Measurements from ENCODE around the gene LRRC71.

The LRRC71 gene

DNA sequence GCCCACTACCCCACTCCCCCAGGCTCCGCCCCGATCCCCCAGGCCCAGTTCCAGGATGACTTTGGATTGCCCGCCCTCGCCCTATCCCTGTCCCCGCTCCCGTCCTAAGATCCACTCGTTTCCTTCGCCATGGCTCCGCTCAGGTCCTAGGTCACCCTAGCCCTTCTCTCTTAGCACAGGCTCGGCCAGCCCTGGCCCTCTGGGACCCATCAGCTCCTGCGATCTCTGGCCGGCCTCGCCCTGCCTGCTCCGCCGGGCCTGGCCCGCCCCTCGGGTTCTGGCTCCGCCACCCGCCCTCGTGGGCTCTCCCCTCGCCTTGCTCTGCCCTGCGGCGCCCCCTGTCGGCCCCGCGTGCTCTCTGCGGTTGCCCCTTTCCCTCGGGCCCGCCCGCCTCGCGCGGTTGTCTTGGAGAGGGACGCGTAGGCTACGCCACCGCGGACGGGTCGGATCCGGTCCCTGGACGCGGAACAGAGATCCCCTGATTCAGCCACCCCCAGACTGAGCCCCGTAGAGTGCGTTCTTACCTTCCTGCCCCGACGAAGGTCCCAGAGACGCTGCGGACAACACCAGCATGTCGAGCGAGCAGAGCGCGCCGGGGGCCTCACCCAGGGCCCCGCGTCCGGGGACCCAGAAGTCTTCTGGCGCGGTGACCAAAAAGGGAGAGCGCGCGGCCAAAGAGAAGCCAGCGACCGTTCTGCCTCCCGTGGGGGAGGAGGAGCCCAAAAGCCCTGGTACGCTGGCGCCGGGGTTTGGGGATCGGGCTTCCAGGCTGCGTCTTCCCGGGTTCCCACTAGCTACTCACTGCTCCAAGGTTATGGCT, at the start of gene LRRC71:
TSS of gene LRRC71 (plus strand) at position 400 of the 820 bp plus-strand sequence. CDS start at position 572, 172 bp downstream.
- peak; percentile 77 for DNase-seq

DNA sequence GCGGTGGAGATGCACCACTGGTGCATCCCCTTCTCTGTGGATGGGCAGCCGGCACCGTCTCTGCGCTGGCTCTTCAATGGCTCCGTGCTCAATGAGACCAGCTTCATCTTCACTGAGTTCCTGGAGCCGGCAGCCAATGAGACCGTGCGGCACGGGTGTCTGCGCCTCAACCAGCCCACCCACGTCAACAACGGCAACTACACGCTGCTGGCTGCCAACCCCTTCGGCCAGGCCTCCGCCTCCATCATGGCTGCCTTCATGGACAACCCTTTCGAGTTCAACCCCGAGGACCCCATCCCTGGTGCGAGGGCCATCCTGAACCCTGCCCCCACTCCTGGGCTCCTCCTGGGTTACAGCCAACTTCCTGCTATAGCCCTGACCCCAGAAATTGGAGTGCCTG, 46.8 kb upstream of the LRRC71 start:
- no peak for DNase-seq

DNA sequence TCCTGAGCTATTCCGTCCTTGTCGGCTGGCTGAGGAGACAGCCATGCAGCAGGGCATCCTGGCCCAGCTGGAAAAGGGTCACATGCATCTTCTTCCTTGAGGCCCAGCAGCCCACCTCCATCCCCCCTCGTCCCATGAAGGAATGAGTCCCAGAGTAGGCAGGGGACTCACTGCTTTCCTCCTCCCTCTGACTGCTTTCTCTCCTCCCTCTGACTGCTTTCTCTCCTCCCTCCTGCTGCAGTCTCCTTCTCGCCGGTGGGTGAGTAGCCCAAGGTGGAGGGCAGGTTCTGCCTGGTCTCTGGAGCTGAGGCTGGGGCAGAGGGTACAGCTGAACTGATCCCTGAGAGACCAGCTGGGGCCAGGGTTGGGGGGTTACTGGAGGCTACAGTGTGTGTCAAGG, 46.3 kb upstream of the LRRC71 start:
- no peak for DNase-seq

DNA sequence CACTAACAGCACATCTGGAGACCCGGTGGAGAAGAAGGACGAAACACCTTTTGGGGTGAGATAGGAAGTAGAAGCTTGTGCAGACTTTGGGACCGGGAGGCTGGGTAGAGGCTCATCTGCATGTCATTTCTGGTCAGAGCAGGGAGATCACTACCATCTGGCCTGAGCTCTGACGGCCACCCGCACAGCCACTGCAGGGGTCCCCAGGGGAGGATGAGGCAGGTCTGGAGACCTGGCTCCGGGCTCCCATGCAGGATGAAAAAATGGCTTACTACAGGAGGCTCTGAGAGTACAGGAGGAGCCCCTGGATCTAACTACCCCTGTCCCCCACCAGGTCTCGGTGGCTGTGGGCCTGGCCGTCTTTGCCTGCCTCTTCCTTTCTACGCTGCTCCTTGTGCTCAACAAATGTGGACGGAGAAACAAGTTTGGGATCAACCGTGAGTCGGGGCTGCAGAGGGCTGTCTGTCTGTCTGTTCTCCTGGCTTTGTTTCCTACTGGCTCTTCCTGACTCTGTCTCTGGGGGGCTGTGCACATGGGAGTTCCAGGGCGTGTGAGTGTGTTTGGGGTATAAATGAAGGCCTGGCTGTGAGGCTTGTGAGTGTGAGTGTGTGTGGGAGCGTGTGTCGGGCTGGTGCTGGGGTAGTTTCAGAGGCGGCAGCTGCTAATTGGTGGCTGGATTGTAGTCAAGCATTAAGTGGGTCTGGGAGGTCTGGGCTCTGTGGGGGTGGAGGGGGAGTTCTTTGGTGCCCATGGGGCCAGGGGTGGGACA, 45.7 kb upstream of the LRRC71 start:
- DNase-seq, result no peak

DNA sequence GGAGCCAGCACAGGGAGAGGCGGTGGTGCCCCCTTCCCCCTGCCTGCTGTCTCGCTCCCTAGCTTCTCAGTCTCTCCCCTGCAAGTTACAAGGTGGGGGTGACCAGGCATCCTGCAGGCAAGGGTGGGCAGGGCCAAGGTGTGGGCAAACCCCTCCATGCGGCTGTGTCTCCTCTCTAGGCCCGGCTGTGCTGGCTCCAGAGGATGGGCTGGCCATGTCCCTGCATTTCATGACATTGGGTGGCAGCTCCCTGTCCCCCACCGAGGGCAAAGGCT, 45.2 kb upstream of the LRRC71 start:
- DNase-seq, result no peak

DNA sequence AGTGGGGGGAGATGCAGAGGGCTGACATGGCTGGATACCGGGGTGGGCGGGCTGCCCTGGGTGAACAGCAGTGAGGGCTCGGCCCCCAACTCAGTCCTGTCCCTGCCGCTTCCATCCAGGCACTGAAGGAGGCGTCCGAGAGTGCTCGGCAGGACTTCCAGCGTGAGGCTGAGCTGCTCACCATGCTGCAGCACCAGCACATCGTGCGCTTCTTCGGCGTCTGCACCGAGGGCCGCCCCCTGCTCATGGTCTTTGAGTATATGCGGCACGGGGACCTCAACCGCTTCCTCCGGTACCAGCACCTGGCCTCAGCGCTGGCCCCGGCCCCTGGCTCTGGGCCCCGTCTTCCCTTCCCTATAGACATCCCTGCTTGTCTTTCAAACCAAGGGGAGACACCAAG, 44.2 kb upstream of the LRRC71 start:
- no peak for DNase-seq

DNA sequence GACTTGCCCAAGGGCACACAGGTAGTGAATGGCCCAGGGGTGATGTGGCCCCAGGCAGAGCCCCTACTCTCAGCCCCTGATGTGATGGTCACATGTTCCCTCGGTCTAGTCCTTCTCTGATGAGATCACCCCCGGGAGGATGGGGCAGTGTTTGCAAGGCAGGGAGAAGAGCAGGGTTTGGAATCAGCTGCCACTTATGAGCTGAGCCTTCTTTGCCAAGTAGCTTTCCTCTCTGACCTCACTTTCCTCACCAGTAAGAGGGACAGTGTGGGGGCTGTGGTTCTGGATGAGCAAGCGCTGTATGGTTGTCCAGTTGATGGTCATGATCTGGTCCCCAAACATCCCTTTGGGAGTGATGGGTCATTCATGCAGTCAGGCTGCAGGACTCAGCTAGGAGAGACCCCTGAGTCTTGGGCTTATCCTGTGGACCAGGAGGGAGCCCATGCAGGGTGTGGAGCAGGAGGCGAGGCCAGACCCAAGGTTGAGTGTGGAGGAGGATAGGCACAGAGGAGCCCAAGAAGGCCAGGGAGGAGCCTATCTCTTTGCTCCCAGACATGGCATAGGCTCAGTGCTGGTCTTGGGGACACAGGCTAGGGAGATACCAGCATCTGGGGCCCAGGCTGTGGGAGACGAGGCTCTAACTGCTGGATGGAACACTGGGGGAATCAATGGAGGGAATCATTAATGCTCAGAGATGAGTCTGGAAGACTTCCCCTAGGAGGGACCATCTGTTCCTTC, 42.8 kb upstream of the LRRC71 start:
- DNase-seq, result no peak

DNA sequence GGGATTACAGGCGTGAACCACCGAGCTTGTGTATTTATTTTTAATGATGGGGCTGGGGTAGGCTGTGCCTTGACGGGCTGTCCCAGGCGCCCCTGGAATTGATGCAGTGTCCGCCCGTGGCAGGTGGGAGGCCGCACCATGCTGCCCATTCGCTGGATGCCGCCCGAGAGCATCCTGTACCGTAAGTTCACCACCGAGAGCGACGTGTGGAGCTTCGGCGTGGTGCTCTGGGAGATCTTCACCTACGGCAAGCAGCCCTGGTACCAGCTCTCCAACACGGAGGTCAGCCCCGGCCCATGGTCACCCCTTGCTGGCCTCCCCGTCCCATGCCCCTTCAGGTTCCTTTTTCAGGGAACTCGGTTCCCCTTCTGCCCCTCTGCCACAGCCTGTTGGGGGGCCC, 40.6 kb upstream of the LRRC71 start:
- DNase-seq, result no peak

DNA sequence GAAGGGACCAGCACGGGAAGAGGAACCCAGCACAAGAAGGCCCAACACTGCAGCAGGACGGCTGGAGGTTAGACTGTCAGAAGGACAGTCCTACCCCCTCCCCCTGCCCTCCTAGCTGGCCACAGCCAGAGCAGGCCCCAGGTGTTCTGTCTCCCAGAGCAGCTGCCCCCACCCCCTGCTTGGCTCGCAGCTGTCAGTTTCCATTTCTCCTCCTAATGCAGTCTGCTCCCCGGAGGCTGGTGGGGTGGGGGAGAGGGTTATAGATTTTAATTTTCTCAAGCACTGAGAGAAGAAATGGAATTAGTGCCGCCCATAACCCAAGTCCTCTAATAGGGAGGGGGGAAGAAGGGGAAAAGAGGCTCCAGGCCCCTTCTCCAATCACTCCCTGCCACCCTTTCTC, 40.0 kb upstream of the LRRC71 start:
- DNase-seq, result no peak

DNA sequence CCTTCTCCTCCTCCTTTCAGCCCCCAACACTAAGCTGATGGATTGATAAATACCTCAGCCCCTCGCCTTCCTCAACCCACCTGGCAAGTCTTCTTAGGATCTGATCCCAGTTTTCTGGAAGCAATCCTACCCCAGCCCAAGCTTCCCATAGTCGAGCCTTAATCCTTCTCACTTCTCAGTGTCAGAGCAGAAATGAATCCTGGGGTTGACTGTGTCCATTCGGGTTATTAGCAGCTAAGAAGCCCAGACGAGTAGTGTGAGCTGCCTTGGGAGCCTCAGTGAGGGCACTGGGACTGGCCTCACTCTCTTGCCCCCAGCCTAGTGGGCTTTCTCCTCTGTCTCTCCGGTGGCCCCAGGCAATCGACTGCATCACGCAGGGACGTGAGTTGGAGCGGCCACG, 39.3 kb upstream of the LRRC71 start:
- no peak for DNase-seq

DNA sequence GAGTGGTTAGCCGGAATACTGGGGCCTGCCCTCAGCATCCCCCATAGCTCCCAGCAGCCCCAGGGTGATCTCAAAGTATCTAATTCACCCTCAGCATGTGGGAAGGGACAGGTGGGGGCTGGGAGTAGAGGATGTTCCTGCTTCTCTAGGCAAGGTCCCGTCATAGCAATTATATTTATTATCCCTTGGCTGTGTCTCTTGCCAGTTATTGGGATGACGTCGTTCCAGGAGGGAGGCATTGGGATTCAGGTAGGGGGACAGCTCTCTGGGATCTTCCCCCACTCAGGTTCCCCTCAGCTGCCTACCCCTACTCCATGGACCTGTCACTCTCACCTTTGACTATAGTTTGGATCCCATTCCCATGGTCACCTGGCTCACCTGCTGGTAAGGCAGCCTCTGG, 38.8 kb upstream of the LRRC71 start:
- DNase-seq, result no peak

DNA sequence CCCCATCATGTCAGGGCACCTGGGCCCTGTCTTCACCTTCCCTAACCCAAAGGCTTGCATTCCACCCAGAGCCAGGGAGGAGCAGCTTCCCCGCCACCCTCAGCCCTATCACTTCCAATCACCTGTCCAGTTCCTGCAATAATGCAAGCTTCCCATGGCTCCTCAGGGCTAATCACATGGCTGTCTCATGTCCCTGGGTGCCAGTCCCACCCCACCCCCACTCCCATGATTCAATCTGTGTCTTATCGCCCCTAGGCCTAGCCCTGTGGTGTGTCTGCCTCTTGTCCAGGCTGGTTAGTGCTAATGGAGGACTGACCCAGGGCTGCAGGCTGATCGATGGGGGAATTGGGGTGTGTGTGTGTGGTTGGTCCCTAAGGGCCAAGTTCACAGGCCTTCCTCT, 37.9 kb upstream of the LRRC71 start:
- DNase-seq, result no peak

DNA sequence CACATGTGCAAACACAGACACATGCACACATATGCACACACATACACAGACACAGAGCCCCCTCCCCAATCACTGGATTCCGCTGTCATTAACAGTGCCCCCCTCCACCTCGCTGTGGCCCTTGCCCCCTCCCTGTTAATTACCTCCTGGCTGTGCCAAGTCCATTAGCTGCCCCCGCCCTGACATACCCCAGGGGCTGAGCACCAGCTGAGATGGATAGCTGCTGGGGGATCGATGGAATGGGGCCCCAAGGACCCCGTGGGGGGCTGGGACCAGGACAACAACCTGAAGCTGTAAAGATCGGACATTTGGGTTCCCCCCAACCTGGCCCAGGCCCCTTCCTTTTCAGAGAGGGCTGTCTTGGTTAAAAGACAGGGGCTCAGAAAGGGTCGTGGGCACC, 36.5 kb upstream of the LRRC71 start:
- DNase-seq, result no peak

DNA sequence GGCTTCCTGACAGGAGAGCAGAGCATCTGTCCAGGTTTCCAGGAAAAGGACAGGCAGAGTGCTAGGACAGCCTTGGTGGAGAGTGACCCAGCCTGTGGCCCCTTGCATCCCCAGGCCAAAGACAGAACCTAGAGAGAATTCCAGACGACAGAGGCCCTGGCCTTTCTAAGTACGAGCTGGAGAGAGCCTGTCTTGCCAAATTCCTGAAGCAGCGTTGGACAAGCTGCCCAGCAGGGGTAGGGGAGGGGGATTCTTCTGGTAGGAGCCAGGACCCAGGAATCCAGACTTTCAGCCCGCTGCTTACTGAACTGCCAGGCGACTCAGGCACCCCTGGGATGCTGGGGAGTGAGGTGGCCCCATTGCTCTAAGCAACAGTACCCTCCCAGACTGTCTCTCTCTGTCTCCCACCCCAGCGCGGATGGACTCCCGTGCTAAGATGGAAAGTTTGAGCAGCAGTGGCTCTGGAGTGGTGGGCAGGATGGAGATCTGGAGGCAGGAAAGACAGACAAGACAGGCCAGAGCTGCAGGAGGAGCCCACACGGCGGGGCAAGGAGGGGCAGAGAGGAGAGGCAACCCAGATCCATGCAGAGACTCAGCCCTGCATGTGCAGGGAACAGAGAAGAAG, 35.8 kb upstream of the LRRC71 start:
- DNase-seq, result no peak

DNA sequence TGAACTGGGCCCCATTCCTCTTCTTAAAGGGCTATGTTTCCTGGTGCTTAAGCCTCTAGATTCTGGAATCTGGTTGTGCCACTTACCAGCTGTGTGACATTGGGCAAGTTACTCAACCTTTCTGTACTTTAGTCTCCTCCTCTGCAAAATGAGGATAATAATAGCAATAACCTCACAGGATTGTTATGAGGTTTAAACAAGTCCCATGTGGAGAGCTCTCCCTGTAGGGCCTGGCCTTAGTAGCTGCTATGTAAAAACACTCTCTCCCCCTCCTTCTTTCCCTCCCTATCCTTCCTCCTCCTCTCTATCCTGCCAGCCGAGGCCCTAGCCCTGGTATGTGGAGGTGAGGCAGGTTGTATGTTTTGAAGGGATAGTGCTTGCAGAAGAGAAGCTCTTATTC, 35.1 kb upstream of the LRRC71 start:
- no peak for DNase-seq

DNA sequence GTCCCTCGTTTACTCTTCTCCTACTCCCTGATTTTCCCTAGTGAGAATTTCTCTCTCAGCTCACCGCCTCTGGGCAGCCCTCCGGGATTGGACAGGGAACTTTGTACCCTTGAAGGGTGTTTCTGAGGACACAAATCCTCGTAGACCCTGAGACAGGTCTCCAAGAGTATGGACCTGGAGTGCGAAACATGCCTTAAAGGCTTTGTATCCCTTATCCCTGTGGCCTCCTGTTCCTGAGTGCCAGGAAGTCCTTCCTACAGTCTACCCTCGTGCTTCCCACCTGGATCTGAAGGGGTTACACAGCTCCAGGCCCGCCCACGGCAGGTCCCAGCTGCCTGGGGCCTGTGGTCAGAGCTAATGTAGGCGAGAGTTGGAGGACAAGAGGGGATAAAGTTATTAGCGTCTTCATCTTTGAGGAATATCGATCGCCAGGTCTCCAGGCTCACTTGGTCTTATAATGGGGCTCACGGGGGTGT, 34.5 kb upstream of the LRRC71 start:
- DNase-seq, result no peak

DNA sequence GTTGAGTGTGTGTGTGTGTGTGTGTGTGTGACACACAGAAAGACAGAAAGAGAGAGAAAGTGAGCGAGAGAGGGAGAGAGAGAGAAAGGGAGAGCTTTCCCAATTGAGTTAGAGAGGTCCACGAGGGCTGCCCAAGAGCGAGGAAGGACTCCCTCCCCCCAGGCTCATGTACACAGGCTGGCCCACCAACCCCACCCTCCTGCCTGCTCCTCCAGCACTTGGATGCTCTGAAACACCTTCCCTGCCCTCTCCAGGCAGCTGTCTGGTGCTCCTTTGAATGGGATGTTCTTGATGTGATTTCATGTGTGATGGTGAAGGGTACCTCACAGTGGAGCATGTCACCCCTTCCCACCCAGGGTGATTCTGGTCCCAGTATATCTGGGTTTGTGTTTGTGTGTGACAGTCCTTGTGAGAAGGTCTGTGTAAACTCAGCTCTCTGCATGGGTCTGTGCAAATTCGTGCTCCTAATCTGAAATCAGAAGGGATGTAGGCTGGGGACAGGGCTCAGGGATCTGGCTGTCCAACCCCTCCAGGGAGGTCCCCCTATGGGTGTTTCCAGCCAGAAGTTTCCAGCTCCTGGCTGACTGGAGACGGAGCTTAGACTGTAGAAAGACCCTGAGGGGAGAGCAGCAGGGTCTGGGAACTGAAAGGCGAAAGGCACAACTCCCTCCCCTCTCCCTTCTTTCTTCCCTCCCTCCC, 33.7 kb upstream of the LRRC71 start:
- DNase-seq, result no peak

DNA sequence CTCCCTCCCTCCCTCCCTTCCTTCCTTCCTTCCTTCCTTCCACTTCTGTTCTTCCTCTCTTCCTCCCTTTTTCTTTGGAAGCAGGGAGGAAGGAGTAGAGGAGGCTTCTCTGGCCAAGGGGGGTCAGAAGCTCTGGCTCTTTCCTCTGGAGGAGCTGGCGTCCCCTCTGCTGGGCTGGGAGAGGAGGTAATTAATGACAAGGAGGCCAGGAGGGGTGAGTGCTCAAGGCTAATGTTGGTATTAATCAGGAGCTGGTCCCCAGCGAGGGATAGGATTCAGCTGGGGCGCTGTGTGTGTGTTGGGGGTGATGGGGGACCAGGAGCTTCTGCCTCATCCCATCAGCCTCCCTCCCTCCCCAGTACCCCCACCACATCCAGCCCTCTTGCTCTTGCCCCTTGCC, 33.1 kb upstream of the LRRC71 start:
- DNase-seq, result no peak

DNA sequence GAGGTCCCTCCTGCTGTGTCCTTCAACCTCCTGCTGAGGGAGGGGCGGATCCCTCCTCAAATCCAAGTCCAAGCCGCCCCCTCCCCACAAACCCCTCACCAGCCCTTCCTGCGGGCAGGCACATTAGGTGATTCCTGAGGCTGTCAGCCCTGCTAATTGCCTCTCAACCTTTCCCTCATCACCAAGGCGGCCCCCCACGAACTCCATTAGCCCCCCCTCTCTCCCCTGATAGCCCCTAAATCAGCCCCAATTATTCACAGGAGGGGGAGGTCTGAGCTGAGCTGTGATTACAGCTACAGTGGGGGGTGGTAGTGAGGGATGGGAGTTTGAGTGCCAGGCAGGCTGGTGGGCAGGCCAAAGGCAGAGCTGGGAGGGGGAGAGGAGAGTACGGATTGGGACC, 32.7 kb upstream of the LRRC71 start:
- DNase-seq, result no peak

DNA sequence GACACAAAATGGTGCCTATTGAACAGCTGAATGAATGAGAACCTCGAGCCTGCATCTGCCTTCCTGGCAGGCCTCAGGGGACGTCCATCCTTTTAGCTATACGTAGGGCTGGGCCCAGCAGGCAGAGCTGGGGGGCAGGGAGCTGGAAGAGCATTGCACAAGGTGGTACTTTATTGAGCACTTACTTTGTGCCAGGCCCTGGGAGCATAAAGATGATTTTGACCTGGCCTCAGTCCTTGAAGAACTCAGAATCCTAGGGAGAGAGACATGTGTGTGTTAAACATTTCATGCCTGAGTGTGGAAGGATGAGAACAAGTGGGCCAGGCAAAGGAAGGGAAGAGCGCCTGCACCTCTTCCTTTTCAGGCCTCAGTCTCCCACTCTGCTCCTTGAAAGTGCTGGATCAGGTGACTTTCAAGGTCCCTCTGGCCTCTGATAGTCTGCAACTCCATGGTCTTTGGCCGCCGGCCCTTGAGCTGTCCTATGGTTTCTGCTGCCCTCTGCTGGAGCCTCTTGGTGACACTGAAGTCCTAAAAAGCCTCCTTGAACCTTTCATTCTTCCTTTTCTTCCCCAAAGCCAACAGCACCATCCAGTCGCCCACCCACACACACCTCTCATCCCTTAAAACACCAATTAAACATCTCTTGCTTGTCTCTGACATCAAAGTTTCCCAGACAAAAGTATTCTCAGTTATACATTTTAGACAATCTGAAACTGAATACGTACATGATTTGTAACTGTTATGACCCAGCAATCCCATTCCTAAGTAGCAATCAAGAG, 30.4 kb upstream of the LRRC71 start:
- DNase-seq, result peak; percentile 47

DNA sequence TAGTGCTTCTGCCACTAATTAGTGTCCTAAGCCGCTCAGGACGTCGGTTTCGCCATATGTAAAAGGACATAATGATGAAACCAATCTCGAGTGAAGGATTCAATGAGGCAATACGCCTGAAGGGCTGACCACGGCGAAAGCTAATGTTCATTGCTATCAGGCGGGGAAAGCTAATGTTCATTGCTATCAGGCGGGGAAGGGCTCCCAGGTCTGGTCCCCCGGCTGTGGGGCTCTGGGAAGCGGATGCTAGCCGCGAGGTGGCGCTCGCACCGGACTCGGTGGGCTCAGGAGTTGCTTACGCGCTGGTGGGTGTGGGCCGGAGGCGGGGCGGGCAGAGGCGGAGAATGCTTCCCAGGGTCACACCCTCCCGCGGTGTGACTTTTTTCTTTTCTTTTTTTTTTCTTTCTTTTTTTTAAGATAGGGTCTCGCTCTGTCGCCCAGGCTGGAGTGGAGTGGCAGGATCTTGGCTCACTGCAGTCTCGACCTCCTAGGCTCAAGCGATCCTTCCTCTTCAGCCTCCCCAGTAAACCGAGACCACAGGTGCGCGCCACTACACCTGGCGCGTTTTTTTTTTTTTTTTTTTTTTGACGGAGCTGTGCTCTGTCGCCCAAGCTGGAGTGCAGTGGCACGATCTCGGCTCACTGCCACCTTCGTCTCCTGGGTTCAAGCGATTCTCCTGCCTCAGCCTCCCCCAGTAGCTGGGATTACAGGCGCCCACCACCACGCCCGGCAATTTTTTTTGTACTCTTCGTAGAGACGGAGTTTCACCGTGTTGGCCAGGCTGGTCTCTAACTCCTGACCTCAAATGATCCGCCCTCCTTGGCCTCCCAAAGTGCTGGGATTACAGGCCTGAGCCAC, 28.0 kb upstream of the LRRC71 start:
- DNase-seq, result peak; percentile 87
